DMS153 (cell line): ENCODE results near the gene PAM16.
"Not testable (repeated sequence)": the region's sequence is repeated elsewhere in the genome, so short reads cannot be mapped to it uniquely, and the experiment has no call there.

Experiments
- DNase-seq: peaks from one replicate; lab custom pipeline; 2025; lab: John Stamatoyannopoulos, UW

The PAM16 gene

DNA sequence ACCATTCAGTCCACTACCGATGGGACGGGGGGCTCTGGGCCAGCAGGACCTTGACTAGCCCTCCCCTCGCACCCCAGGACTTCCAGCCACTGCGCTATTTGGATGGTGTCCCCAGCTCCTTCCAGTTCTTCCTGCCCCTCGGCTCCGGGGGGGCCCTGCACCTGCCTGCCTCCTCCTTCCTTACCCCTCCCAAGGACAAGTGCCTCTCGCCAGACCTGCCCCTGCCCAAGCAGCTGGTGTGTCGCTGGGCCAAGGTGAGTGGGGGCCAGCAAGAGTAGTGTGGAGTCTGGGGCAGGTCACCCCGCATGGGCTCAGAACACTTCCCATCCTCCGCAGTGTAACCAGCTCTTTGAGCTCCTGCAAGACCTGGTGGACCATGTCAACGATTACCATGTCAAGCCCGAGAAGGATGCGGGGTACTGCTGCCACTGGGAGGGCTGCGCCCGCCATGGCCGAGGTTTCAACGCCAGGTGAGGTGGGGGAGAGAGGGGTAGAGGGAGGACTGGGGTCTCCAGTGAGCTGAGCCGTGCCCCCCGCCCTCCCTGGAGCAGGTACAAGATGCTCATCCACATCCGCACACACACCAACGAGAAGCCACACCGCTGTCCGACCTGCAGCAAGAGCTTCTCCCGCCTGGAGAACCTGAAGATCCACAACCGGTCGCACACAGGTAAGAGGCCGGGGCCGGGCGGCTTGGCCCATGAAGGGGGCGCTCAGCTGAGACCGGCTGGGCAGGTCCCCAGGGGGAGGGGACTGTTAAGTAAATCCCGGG, 16.2 kb downstream of the PAM16 start:
- DNase-seq, result no peak

DNA sequence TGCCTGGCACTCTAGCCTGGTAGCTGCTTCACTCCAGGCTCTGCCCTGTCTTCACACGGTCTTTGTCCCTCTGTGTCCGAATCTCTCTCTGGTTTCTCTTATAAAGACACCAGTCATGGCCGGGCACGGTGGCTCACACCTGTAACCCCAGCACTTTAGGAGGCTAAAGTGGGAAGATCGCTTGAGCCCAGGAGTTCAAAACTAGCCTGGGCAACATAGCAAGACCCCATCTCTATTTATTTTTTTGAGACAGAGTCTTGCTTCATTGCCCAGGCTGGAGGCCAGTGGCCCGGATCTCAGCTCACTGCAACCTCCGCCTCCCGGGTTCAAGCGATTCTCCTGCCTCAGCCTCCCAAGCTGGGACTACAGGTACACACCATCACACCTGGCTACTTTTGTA, 17.4 kb downstream of the PAM16 start:
- DNase-seq, result not testable (repeated sequence)

DNA sequence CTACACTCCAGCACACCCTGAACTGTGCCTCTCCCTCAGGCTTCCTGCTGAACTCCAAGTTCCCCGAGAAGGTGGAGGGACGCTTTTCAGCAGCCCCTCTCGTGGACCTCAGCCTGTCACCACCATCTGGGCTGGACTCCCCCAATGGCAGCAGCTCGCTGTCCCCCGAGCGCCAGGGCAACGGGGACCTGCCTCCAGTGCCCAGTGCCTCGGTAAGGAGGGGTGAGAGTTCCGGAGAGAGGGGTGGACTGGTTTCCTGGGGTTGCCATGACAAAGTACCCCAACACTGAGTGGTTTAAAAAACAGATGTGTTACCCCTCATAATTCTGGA, 17.8 kb downstream of the PAM16 start:
- DNase-seq, result no peak

DNA sequence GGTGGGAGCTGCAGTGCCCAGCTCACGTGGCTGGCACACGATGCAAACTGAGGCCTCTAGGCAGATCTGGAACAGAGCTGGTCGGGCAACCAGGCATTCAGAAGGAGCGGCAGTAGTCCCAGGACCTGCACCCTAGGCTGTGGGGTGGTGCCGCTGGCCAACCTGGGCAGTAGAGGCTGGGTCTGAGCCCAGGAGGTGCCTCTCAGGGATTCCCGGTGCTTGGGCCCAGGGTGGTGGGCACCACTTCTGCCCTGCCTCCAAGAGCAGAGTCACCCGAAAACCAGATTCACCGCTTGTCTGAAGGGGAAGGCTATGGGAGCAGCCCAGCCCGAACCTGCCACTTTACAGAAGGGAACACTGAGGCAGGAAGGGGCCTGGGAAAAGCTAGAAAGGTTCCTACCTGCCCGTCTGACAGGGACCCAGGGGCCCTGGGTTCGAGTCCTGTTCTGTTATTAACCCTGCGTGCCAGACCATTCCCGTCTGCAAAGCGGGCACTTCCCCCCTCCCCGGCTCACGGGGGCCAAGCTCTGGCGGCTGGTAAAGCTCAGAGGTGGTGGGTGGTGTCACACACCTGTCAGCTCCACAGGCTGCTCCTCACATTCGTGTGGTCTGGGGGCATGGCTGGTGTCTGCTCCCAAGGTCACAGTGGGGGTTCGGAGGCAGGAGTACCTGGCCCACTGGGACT, 18.4 kb downstream of the PAM16 start:
- DNase-seq, result no peak

DNA sequence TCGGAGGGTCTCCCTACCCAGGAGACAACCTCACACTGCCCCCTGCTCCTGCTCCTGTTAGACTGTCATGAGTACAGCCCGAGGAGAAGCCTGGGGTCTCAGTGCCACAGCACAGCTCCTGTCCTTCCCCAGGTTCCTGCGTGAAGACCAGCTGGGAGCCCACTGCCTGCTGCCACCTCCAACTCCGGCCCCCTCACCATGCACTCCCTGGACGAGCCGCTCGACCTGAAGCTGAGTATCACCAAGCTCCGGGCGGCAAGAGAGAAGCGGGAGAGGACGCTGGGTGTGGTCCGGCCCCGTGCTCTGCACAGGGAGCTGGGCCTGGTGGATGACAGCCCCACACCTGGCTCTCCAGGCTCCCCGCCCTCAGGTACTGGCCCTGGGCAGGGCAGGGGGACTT, 19.0 kb downstream of the PAM16 start:
- no peak for DNase-seq

DNA sequence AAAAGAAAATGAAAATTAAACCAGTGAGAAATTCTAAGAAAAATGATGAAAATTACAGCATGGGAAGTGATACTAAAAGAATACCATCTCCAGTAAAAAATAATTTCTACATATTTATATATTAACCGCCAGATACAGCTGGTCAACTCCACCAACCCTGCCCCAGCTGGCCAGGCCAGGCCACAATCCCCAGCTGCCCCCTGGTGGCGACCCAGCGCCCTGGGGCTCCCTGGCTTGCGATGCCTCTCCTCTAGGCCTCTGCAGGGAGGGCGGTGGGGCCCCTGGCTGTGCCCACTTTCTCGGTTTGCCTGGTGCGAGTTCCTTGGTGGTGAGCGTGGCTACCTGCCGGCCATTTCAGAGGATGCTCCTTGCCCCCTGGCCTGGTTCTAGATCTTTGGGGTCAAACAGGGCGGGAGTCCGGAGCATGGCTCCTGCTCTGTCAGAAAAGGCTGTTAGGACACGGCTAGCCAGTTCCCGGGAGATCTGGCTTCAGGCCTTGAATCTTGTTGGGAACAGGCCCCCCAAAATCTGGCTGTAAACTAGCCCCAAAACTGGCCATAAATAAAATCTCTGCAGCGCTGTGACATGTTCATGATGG, 20.7 kb downstream of the PAM16 start:
- DNase-seq, result no peak

DNA sequence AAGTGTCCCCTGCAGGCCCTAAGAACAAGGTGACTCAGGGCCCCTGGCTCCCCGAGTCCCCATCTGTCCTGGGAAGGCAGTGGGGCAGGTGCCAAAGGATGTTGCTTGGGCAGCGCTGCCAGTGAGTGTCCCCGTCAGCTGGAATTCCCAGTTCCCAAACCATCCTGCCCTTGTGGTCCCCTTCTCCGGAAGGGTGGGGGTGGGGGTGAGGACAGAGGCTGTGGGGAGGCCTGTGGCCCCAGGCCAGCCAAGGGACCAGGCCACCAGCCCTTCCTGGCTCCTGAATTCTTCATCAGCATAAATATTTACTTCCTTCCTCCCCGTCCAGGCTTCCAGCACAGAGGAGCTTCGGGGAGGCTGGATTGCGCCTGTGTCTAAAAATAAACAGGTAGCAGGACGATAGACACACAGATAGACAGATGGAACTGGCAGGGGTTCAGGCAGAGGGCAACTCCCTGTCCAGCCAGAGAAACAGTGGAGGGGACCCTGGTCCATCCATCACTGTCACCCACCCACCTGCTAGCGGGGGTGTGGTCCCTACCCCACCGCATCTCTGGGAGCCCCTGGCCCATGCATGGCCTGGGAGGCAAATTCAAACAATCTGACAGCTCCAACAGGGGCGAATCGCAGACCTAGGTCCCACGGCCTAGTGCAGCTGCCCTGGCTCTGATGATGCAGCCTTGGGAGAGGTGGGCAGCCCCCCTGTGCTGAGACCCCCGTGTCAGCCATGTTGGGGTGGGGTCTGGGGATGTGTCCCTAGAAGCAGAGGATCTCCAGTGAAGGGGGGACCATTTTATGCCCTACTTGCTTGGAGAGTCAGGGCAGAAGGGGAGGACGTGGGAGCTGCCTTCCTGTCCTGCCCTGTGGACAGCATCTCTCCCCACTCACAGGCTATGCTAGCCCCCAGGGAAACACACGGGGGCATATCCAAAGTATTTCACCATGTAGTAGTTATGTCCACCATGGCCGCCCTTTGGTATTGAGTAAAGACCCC, 22.0 kb downstream of the PAM16 start:
- DNase-seq, result peak; percentile 13

DNA sequence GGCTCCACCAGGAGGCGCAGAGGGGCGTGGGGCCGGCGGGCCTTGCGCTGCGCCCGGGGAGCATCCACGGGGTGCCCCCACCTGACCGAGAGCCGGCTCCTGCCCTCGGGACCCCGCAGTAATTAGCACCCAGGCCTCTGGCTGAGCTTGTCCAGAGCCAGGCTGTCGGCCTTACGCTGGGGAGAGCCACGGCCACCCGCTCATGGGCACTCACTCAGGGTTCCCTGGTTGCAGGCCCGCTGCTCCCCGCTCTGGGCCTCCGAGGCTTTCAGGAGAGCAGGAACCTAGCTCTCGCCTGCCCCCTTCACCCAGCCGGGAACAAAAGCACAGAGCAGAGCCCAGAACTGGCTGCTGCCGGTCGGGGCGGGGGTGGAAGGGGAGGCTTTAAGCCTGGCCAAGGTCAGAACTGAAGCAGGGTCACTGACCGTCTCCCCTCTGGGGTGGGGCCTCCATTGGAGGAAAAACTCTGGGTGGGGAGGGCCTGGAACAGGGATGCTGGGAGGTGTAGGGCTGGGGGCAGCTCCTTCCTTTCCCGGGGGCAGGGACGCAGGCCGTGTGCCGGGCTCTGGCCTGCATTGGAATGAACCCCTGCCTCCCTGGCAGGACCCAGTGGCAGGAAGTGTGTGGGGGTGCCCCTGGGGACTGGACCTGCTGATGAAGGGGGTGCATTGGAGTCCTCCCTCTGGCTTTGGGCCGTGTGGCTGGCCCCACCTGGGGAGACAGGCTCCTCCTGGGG, 22.9 kb downstream of the PAM16 start:
- DNase-seq, result peak; percentile 59

DNA sequence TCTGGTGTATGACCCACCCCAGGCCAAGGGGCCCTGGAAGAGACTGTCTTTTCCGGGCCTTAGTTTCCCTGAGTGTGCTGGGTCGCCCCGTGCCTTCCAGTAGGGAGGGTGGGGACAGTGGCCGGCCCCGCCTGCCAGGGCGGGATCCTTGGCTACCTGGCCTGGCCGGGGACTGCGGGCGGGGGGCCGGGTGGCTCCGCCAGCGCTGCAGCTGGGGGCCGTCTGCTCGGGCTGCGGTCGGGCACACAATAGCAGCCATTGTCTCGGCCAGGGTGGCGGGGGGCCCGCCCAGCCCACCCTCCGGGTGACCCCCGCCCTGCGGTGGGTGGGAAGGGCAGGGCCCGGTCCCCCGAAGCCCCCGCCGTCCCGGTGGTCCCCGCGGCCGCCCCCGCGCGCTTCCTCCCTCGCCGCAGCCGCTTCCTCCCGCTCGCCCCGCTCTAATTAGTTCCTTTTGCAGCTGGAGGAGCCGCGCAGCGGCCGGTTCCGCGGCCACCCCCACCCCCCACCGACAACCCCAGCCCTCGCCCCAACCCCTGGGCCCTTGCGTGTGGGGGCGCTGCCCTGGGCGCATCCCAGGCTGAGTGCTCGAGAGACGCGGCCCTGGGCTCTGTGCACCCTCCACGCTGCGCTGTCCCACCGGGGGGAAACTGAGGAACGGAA, 23.6 kb downstream of the PAM16 start:
- DNase-seq, result no peak

DNA sequence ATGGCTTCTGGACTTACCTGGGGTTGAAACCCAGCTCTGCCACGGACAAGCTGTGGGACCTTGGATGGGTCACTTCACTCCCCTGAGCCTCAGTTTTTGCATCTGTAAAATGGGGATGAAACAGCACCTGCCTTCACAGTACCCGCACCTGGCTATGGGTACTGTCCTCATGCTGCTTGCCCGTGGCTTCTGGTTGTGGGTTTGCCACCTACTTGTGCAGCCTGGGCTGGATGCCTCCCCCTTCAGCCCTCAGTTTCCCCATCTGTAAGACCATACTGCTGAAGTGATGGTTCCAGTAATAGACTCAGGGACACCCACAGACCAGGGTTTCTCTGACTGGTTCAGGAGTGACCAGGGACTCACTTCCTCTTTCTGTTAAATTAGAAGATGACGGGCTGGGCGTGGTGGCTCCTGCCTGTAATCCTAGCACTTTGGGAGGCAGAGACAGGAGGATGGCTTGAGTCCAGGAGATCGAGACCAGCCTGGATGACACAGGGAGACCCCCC, 25.8 kb downstream of the PAM16 start:
- no peak for DNase-seq

DNA sequence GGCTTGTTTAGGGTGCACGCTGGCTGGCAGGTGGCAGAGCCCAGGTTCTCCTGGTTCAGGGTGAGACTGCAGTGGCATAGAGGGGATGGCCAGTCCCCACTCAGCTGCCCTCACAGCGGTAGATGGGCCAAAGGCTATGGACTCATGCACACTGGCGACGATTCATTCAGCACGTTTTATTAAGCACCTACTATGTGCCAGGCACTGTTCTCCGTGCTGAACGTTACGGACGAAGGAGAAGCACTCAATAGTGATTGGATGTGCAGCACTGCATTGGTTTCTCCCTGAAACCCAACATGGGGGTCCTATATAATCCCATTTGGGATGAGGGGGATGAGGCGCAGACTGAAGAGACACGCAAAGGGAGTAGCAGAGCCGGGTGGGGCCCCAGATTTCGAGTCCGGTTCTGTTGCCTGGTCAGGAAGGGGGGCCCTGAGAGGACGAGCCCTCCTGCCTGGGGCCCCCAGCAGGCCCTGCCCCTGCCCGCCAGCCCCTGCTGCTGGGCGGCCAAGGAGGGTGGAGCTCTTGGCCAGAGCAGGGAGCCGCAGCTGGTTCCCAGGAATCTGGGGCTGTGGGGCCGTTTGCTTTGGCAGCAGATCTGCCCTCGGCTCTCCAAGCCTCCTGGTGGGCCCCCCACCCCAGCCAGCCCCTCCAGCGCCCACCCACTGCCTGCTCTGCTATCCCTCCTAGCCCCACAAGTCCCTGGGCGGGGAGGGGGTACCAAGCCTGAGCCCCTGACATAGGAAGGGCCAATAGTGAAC, 26.4 kb downstream of the PAM16 start:
- no peak for DNase-seq

DNA sequence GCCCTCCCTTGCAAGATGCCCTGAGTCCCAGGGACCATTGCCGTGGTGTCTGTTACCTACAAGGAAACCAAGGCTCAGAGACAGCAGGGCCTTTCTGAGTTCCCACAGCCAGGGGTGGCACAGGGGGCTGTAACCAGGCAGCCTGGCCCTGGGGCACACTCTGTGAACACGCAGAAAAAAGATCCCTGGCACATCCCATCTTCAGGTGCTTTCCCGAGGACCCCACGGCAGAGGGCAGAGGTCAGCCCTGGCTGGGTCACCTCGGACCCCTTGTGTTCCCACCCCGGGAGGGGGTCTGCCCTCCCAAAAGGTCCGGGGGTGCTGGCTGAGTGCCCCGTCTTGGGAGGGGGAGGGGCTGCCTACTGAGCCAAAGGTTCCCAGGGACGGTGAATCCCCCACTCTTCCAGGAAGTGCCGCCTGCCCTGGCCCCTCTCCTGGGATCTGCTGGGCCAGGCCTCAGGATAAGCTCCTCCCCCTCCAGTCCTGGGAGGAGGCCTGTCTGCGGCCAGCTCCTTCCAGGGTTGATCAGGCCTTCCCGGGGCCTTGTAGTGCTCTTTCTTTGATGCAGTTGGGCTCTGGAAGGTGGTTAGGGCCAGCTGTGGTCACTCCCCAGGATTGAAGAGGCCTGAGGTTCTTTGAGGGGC, 27.2 kb downstream of the PAM16 start:
- no peak for DNase-seq

DNA sequence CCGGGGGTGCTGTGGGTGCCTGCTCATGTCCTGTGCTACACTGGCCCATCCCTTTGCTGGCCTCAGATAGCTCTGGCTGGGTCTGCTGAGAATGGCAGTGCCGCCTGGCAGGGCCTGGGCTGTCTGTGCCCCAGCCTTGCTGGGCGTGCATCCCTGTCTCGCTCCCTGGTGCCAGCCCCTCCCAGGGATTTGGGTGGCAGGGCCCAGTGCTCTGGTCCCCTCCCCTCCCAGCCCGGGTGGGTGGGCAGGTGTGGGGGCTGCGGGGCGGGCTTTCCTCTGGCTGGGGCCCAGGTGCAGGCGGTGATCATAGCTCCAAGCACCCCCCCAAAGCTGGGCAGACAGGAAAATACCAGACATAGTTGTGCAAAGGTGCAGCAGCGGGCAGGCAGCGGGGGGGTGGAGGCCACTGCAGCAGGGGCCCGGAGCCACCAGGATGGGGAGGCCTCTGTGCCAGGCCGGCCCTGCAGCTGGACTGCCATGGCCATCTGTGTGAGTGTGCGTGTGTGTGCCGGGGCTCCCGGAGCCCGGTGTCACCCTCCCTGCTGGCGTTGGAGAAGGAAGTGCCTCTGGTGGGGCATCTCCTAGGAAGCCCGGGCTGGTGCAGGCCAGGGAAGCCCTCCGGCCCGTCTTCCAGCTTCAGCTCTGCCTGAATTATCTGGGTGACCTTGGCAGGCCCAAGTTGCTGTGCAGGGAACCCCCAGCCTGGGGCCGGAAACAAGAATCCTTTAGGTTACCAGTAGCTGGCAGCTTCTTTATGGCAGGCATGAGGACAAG, 27.9 kb downstream of the PAM16 start:
- no peak for DNase-seq

DNA sequence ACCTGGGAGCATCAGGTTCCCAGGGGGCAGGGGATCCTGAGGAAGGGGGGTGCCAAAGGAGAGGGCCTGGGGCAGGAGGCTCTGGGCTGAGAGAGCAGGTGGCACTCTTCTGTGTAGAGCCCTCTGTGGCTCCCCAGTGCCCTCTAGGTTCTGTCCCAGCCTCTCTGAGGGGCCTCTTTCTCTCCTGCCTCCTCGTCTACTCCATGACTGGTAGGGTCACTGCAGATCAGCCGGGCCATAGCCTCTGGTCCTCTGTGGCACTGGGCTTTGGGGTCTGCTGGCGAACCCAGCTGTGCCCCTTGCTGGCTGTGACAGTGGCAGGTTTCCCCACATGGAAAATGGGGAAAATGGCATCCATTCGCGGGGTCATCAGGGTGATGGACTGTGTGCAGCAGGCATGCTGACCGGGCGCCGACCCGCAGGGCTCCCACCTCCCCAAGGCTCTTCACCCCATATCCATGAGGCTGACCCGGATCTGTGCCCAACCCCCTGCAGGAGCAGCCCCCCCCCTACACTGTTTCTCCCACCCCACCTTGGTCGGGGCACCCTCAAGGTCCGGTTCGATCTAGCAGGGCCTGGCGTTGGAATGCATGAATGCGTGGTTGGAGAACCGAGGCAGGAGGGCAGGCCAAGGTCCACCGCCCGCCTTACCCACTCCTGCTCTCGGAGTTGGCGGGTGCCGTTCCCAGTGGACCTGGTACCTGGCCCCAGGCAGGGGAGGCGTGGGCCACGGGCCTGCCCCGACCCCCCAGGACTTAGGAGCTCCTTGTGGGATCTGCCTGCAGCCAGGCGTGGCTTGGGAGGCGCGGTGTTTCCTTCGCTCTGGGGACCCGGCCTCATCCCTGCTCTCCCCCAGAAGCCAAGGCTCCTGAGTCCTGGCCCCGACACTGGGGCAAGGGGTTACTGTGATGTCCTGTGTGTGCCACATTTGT, 28.7 kb downstream of the PAM16 start:
- DNase-seq, result no peak

DNA sequence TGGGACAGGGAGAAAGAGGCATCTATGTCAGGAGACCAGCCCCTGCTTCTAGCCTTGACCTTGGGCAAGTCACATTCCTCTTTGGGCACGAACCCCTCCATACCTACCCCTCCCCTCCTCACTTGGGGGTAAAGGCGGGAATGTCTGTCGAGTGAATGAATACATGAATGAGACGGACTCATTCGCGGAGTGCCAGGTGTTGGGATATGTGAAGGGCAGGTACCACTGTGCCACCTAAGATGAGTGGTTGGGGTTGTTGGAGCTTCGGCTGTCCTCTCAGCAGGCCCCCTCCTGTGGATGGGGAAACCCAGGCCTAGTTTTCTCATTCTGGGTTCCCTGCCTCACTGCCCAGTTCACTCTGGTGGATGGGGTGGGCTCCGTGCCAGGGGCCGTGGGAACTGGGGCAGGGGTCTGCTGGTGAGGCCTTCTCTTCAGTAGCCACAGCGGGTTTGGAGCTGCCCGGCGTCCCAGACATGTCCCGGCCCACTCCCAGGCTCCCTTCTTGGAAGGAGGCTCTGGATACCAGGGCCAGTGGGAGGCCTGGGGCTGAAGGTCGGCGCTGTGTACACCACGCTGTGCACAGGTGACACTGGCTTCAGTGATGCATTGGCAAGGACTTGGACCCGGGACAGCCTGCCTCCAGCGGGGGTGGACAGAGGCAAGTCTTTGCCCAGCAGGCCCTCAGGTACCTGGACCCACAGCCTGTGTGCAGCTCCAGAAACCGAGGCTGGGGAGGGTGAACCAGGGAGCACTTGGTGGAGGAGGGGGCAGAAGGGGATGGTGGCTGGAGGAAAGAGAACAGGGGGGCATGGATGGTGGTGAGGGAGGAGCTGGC, 29.6 kb downstream of the PAM16 start:
- no peak for DNase-seq

DNA sequence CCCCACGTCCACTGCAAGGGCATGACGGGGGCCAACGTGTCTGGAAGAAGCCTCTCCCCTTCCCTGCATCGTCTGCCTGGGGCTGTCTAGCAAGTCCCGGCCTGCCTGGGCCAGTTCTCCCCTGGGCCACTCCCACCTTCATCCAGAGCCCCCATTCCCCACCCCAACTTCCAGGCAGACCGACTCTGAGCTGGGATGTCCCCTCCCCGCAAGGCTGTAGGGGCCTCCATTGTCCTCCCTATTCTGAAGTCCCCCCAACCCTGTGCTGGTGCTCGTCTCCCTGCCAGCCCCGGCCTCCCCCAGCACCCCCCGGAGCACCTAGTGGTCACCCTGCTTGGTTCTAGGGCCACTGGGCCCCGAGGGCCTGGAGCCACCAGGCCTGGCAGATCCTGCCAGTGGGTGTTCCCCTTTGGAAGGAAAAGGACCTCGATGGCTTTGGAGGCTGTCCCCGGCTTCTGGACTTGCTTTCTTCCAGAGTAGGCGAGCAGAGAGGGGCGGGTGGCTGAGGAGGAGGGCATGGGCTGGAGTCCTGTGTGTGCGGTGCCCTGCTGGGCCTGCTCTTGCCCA, 30.5 kb downstream of the PAM16 start:
- no peak for DNase-seq
